ENCODE results near the gene SHISA7.

The SHISA7 gene

GRCh38 chr19:55462722-55463121 is 19.6 kb upstream of the SHISA7 start:
- TF ChIP-seq GATA1 (IDR thresholded peaks at IDR 0.05; ENCODE audit: low read depth, low read length), result no peak
- no peak for TF ChIP-seq POLR2A (IDR thresholded peaks at IDR 0.05; ENCODE audit: low read length)
- no peak for DNase-seq

- TF ChIP-seq POLR2A (IDR thresholded peaks at IDR 0.05; ENCODE audit: low read length), result peak; percentile 76
- no peak for TF ChIP-seq GATA1 (IDR thresholded peaks at IDR 0.05; ENCODE audit: low read depth, low read length)
Measured at GRCh38 chr19:55461974-55462626, 19.0 kb upstream of the SHISA7 start.

GRCh38 chr19:55461259-55461973 is 18.3 kb upstream of the SHISA7 start, which contains the start of gene ISOC2:
Gene ISOC2 (minus strand): TSS chr19:55461642. CDS start chr19:55456486, 5,156 bp downstream.
- DNase-seq, result peak; percentile 100
- TF ChIP-seq GATA1 (IDR thresholded peaks at IDR 0.05; ENCODE audit: low read depth, low read length), result no peak
- TF ChIP-seq POLR2A (IDR thresholded peaks at IDR 0.05; ENCODE audit: low read length), result peak; percentile 83

More at GRCh38 chr19:55461974-55462626, 19.0 kb upstream of the SHISA7 start:
- DNase-seq, result peak; percentile 75 to 78

- peak; percentile 91 to 92 for DNase-seq
- no peak for TF ChIP-seq POLR2A (IDR thresholded peaks at IDR 0.05; ENCODE audit: low read length)
- TF ChIP-seq GATA1 (IDR thresholded peaks at IDR 0.05; ENCODE audit: low read depth, low read length), result no peak
Measured at GRCh38 chr19:55460670-55461258, 17.7 kb upstream of the SHISA7 start.

- DNase-seq, result peak; percentile 44 to 58
- TF ChIP-seq GATA1 (IDR thresholded peaks at IDR 0.05; ENCODE audit: low read depth, low read length), result no peak
Measured at GRCh38 chr19:55459950-55460657, 17.0 kb upstream of the SHISA7 start.

GRCh38 chr19:55459551-55459949 is 16.4 kb upstream of the SHISA7 start:
- DNase-seq, result no peak

GRCh38 chr19:55457683-55458457 is 14.8 kb upstream of the SHISA7 start:
- DNase-seq, result no peak
- TF ChIP-seq GATA1 (IDR thresholded peaks at IDR 0.05; ENCODE audit: low read depth, low read length), result no peak
- no peak for TF ChIP-seq POLR2A (IDR thresholded peaks at IDR 0.05; ENCODE audit: low read length)

More at GRCh38 chr19:55459551-55459949, 16.4 kb upstream of the SHISA7 start:
- TF ChIP-seq POLR2A (IDR thresholded peaks at IDR 0.05; ENCODE audit: low read length) (no peak), GATA1 (IDR thresholded peaks at IDR 0.05; ENCODE audit: low read depth, low read length) (no peak)

- DNase-seq, result no peak
Measured at GRCh38 chr19:55456347-55456746, 13.2 kb upstream of the SHISA7 start.

GRCh38 chr19:55455576-55456235 is 12.6 kb upstream of the SHISA7 start:
- DNase-seq, result no peak
- TF ChIP-seq GATA1 (IDR thresholded peaks at IDR 0.05; ENCODE audit: low read depth, low read length) (no peak), POLR2A (IDR thresholded peaks at IDR 0.05; ENCODE audit: low read length) (no peak)

More at GRCh38 chr19:55456347-55456746, 13.2 kb upstream of the SHISA7 start:
- TF ChIP-seq POLR2A (IDR thresholded peaks at IDR 0.05; ENCODE audit: low read length) (no peak), GATA1 (IDR thresholded peaks at IDR 0.05; ENCODE audit: low read depth, low read length) (no peak)

GRCh38 chr19:55454787-55455243 is 11.7 kb upstream of the SHISA7 start:
- peak; percentile 71 to 83 for DNase-seq
- TF ChIP-seq GATA1 (IDR thresholded peaks at IDR 0.05; ENCODE audit: low read depth, low read length) (no peak), POLR2A (IDR thresholded peaks at IDR 0.05; ENCODE audit: low read length) (no peak)

- no peak for TF ChIP-seq GATA1 (IDR thresholded peaks at IDR 0.05; ENCODE audit: low read depth, low read length)
Measured at GRCh38 chr19:55453511-55454260, 10.6 kb upstream of the SHISA7 start.

More at GRCh38 chr19:55453511-55454260, 10.6 kb upstream of the SHISA7 start:
- peak in 1 of 2 experiments; percentile 51 for DNase-seq
